ENCODE data around the gene GALR2.

DNA sequence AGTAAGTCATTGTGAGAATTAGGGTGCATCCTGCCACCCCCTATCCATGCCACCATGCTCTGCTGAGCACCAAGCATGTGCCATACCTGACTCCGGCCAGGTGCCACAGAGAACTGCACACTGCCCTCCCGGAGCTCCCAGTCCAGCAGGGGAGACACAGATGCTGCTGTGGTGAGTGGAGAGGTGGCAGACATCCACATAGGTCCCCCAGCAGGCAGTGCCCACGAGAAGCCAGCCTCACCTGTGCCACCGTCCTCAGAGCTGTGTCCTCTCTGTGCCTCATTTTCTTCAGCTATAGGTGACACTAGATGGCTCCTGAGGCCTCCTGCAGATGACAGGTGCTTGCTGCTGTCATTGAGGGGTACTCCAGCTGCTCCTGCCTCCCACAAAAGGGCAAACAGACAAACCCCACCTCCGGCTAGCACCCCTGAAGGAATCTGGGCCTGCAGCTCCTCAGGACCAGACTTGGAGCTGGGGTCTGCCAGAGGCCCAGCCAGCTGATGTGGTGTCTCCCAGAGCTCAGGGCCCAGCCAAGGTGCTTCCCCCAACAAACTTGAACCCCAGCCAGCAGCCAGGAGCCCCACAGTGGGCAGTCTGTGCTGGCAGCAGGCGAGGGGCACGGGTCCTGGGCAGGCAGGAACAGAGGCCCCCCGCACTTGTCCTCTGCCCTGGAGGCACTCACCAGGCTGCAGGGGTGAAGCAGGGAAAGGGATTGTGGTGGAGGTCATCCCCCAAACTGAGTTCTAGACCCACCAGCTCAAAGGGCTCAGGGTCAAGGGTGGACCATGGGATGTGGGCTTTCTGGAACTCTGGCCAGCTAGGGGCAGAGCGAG is 49.4 kb downstream of the GALR2 start:
- TF ChIP-seq, protein P1, sequence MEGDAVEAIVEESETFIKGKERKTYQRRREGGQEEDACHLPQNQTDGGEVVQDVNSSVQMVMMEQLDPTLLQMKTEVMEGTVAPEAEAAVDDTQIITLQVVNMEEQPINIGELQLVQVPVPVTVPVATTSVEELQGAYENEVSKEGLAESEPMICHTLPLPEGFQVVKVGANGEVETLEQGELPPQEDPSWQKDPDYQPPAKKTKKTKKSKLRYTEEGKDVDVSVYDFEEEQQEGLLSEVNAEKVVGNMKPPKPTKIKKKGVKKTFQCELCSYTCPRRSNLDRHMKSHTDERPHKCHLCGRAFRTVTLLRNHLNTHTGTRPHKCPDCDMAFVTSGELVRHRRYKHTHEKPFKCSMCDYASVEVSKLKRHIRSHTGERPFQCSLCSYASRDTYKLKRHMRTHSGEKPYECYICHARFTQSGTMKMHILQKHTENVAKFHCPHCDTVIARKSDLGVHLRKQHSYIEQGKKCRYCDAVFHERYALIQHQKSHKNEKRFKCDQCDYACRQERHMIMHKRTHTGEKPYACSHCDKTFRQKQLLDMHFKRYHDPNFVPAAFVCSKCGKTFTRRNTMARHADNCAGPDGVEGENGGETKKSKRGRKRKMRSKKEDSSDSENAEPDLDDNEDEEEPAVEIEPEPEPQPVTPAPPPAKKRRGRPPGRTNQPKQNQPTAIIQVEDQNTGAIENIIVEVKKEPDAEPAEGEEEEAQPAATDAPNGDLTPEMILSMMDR (conservative IDR thresholded peaks at IDR 0.05; ENCODE audit: low read depth, low read length) = no peak
- no peak for TF ChIP-seq EZH2 (IDR thresholded peaks at IDR 0.05; ENCODE audit: borderline replicate concordance, low read depth, low read length, poor library complexity, severe bottlenecking)
